Natural killer cell (primary cell): Measurements from ENCODE around the gene ZNF205. TPM values are rescaled to one million over a fixed set of nuclear protein-coding genes. Genes with fewer than 3 reads are reported as not detected.

Experiments used
- ATAC-seq, 3 donors: fragments of 150-1000 bp in 2 of 3; fragments of 200-7000 bp in 1 of 3; cut with Tn5 transposase; 1 replicate in 1 of 3; 2 replicates in 2 of 3; pipeline ENCODE4 v1.10.0; 2021; ENCODE audit warnings: mild to moderate bottlenecking in 2 of 3, moderate library complexity in 2 of 3
- DNase-seq, 2 donors: peaks; one replicate each; pipeline versions ENCODE4 v3.0.0 to v3.0.0-alpha.2; 2013 to 2021; ENCODE audit warnings: mixed read lengths in 1 of 2
- H3K27ac ChIP-seq: one replicate; pipeline ENCODE4 v1.5.1; 2013; ENCODE audit warnings: mild to moderate bottlenecking, low read length
- H3K27me3 ChIP-seq: one replicate; pipeline ENCODE4 v1.6.1; 2013; ENCODE audit warnings: low read length; ENCODE audit not compliant: control insufficient read depth, insufficient read depth
- H3K36me3 ChIP-seq: one replicate; pipeline ENCODE4 v1.6.1; 2013; ENCODE audit warnings: low read length; ENCODE audit not compliant: control insufficient read depth, insufficient read depth
- H3K4me1 ChIP-seq: one replicate; pipeline ENCODE4 v1.6.1; 2013; ENCODE audit warnings: low read length; ENCODE audit not compliant: control insufficient read depth, insufficient read depth
- H3K4me3 ChIP-seq: one replicate; pipeline ENCODE4 v1.5.1; 2013; ENCODE audit warnings: low read length
- H3K9me3 ChIP-seq: one replicate; pipeline ENCODE4 v1.6.1; 2013; ENCODE audit warnings: low read length; ENCODE audit not compliant: control insufficient read depth, insufficient read depth
- H3K27ac Mint-ChIP-seq, 2 donors: one replicate each; pipeline ENCODE4 v1.8.0; 2022; ENCODE audit warnings: mild to moderate bottlenecking in 2 of 2, mixed read lengths in 2 of 2, moderate library complexity in 1 of 2
- H3K27me3 Mint-ChIP-seq, 2 donors: one replicate each; pipeline ENCODE4 v1.8.0; 2022; ENCODE audit warnings: low read depth in 2 of 2, mixed read lengths in 2 of 2
- H3K36me3 Mint-ChIP-seq: one replicate; pipeline ENCODE4 v1.8.0; 2022; ENCODE audit warnings: mixed read lengths
- H3K4me1 Mint-ChIP-seq, 2 donors: one replicate each; pipeline ENCODE4 v1.8.0; 2022; ENCODE audit warnings: mixed read lengths in 2 of 2
- H3K4me3 Mint-ChIP-seq: one replicate; pipeline ENCODE4 v1.8.0; 2022; ENCODE audit warnings: mild to moderate bottlenecking, moderate library complexity, mixed read lengths
- H3K9me3 Mint-ChIP-seq, 2 donors: one replicate each; pipeline ENCODE4 v1.8.0; 2022; ENCODE audit warnings: mixed read lengths in 2 of 2
- CTCF ChIP-seq: fragments of 200-600 bp; IDR thresholded peaks from one replicate; pipeline ENCODE4 v1.8.0; 2022; ENCODE audit warnings: antibody characterized with exemption
- WGBS: methylation state at CpG from one replicate; pipeline ENCODE4 v1.1.7; 2013; ENCODE audit warnings: missing lambda C conversion rate; ENCODE audit not compliant: insufficient coverage; 5-methylcytosine and 5-hydroxymethylcytosine counted together
- intact Hi-C: fragments of 100-400 bp; cut with micrococcal nuclease; formaldehyde crosslinking; loops from one replicate; pipeline ENCODE4 v1.14.2; 2022
- total RNA-seq, 4 donors: library from RNA; stranded (reverse); fragments of 120-200 nt in 1 of 4; gene quantifications; one replicate each; pipeline versions ENCODE4 v1.2.3 to v1.2.4, GENCODE V29; 2013 to 2022

Gene ZNF205
- total RNA-seq, 3 donors from 2014 or later (not counting 1 experiment from before 2014, with no cell fraction given), result 0.16 TPM; not detected in 2

GRCh38 chr16:3152027-3152276 is 39.6 kb downstream of the ZNF205 start:
- Histone ChIP-seq H3K36me3 (no peaks in the 10 kb centered on the region), H3K27me3 (no peaks in the 10 kb centered on the region), H3K4me1 (peaks cover 36% of the 10 kb centered on the region), H3K9me3 (peaks cover 4% of the 10 kb centered on the region), H3K4me3 (peak overlapping the region; percentile 5), H3K27ac (peak overlapping the region; percentile 1)
- Mint-ChIP-seq H3K27ac (peak overlapping the region; percentile 98 to 99), H3K9me3 (peaks cover 0 to 3% of the 10 kb centered on the region in 2 donors), H3K27me3 (peaks cover 0 to 5% of the 10 kb centered on the region in 2 donors), H3K4me3 (peak overlapping the region; percentile 95), H3K4me1 (peaks cover 29 to 37% of the 10 kb centered on the region in 2 donors), H3K36me3 (no peaks in the 10 kb centered on the region)
- intact Hi-C loops, result loop anchor here (5.0 kb wide), 1 partner anchor 75 kb away; no protein-coding TSS in a partner anchor
- no peak for ATAC-seq
- DNase-seq, result peak in 1 of 2 donors; percentile 67
- 2% methylated on average over 15 of the region's 15 CpGs for WGBS
- no peak for TF ChIP-seq CTCF

- peak; percentile 79 to 84 for DNase-seq
- H3K36me3 ChIP-seq, result no peaks in the 10 kb centered on the region
- peak; percentile 21 for TF ChIP-seq CTCF
- H3K4me3 ChIP-seq, result peak overlapping the region; percentile 5
- H3K9me3 Mint-ChIP-seq, result peaks cover 0 to 3% of the 10 kb centered on the region in 2 donors
- intact Hi-C loops, result loop anchor here (5.0 kb wide), 1 partner anchor 75 kb away; no protein-coding TSS in a partner anchor
- H3K27me3 Mint-ChIP-seq, result peaks cover 0 to 5% of the 10 kb centered on the region in 2 donors
- H3K4me1 ChIP-seq, result peaks cover 40% of the 10 kb centered on the region
- under 1% methylated on average over 42 of the region's 42 CpGs for WGBS
- H3K4me3 Mint-ChIP-seq, result peak overlapping the region; percentile 95
- peaks cover 33 to 41% of the 10 kb centered on the region in 2 donors for H3K4me1 Mint-ChIP-seq
- peaks cover 4% of the 10 kb centered on the region for H3K9me3 ChIP-seq
- ATAC-seq, result peak; percentile 22 to 27 (median 25)
- H3K27ac ChIP-seq, result peak overlapping the region; percentile 1
- no peaks in the 10 kb centered on the region for H3K36me3 Mint-ChIP-seq
- peak overlapping the region; percentile 98 to 99 for H3K27ac Mint-ChIP-seq
- no peaks in the 10 kb centered on the region for H3K27me3 ChIP-seq
Measured at GRCh38 chr16:3152277-3152990, 40.0 kb downstream of the ZNF205 start.

- intact Hi-C loops, result loop anchor here (5.0 kb wide), 1 partner anchor 76 kb away; no protein-coding TSS in a partner anchor
- H3K4me1 Mint-ChIP-seq, result peaks cover 39 to 46% of the 10 kb centered on the region in 2 donors
- no peak for DNase-seq
- no peak for ATAC-seq
- peaks cover 0 to 5% of the 10 kb centered on the region in 2 donors for H3K27me3 Mint-ChIP-seq
- Histone ChIP-seq H3K27ac (no peak overlapping the region), H3K4me3 (no peak overlapping the region), H3K27me3 (no peaks in the 10 kb centered on the region), H3K9me3 (peaks cover 4% of the 10 kb centered on the region), H3K36me3 (no peaks in the 10 kb centered on the region), H3K4me1 (peaks cover 46% of the 10 kb centered on the region)
- peak overlapping the region; percentile 98 to 99 for H3K27ac Mint-ChIP-seq
- no peak for TF ChIP-seq CTCF
- peak overlapping the region; percentile 95 for H3K4me3 Mint-ChIP-seq
- WGBS, result 10% methylated on average over 8 of the region's 8 CpGs
- no peaks in the 10 kb centered on the region for H3K36me3 Mint-ChIP-seq
- H3K9me3 Mint-ChIP-seq, result peaks cover 0 to 3% of the 10 kb centered on the region in 2 donors
Measured at GRCh38 chr16:3152991-3153368, 40.6 kb downstream of the ZNF205 start.
